Thoracic aorta (tissue), 2 donors: ENCODE measurements around the gene CREB3L1. TPM values are rescaled to one million over a fixed set of nuclear protein-coding genes. Genes with fewer than 3 reads are reported as not detected.

ENCODE experiments used
- ATAC-seq: fragments of 150-250 bp; one replicate; pipeline ENCODE4 v1.8.0; 2017; ENCODE audit warnings: low read depth; ENCODE audit not compliant: insufficient number of reproducible peaks, low FRiP score
- DNase-seq: peaks from one replicate; pipeline ENCODE4 v3.0.0-alpha.2; 2020; ENCODE audit warnings: low spot score
- H3K27ac ChIP-seq, 2 donors: fragments of 200-600 bp; sonication (generic); 1 replicate in 1 of 2; 2 replicates in 1 of 2; pipeline ENCODE4 v1.5.1; 2016; ENCODE audit warnings: mild to moderate bottlenecking in 2 of 2, moderate library complexity in 2 of 2
- H3K27me3 ChIP-seq: fragments of 200-600 bp; sonication (generic); replicated peaks from 2 replicates; pipeline ENCODE4 v1.6.0; 2016; ENCODE audit warnings: mild to moderate bottlenecking; ENCODE audit not compliant: insufficient read depth
- H3K36me3 ChIP-seq: fragments of 200-600 bp; sonication (generic); one replicate; pipeline ENCODE4 v1.5.1; 2016
- H3K4me1 ChIP-seq, 2 donors: fragments of 200-600 bp; sonication (generic); 1 replicate in 1 of 2; 2 replicates in 1 of 2; pipeline versions ENCODE4 v1.5.1 to v1.6.0; 2016; ENCODE audit warnings: low read depth in 2 of 2, mild to moderate bottlenecking in 1 of 2; ENCODE audit not compliant: control insufficient read depth in 1 of 2
- H3K4me3 ChIP-seq: fragments of 200-600 bp; sonication (generic); 2 replicates; pipeline ENCODE4 v1.5.1; 2016; ENCODE audit warnings: mild to moderate bottlenecking
- H3K9me3 ChIP-seq: fragments of 200-600 bp; sonication (generic); 2 replicates; pipeline ENCODE4 v1.5.1; 2016
- total RNA-seq, 2 donors: library from RNA; depleted of rRNA; stranded (reverse); fragments of >200 nt; gene quantifications; one replicate each; pipeline versions ENCODE4 v1.1.0 to v1.2.3, GENCODE V29; 2016
- TF ChIP-seq, protein P1 (sequence below): fragments of 200-600 bp; sonication (generic); IDR thresholded peaks from one replicate; pipeline ENCODE4 v1.5.1; 2019; ENCODE audit warnings: antibody characterized with exemption

The CREB3L1 gene
- total RNA-seq, 2 donors from 2014 or later = 3.0 to 7.6 TPM

DNA sequence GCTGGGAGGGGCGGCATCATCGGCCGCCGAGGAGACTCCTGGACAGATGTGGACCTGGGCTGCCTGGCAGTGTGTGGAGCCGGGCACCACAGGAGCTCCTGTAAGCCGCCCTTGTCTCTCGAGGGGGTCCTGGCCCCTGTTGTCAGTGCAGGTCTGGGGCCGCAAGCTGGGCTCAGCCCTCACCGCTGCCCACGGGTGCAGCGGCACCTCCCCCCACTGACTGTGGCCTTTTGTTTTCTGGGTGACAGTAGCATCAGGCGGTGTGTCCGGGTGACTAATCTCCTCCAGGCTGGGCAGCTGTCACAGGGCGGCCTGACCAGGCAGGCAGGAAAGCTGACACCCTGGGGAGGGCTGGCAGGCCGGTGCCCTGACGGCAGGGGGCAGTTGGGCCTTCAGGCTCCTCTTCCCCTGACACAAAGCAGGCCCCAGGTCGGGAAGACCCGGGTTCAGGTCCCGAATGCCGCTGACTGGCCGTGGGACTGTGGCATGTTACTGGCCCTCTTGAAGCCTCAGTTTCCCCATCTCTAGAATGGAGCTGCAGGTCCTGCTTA, 86.1 kb downstream of the CREB3L1 start:
- ATAC-seq (no peak), DNase-seq (no peak)
- Histone ChIP-seq H3K27me3 (no peaks in the 10 kb centered on the region), H3K36me3 (no peaks in the 10 kb centered on the region), H3K4me3 (no peak overlapping the region), H3K27ac (peak overlapping the region in 1 of 2 donors; percentile 61), H3K9me3 (no peaks in the 10 kb centered on the region), H3K4me1 (peaks cover 18 to 39% of the 10 kb centered on the region in 2 donors)
- TF ChIP-seq, protein P1, sequence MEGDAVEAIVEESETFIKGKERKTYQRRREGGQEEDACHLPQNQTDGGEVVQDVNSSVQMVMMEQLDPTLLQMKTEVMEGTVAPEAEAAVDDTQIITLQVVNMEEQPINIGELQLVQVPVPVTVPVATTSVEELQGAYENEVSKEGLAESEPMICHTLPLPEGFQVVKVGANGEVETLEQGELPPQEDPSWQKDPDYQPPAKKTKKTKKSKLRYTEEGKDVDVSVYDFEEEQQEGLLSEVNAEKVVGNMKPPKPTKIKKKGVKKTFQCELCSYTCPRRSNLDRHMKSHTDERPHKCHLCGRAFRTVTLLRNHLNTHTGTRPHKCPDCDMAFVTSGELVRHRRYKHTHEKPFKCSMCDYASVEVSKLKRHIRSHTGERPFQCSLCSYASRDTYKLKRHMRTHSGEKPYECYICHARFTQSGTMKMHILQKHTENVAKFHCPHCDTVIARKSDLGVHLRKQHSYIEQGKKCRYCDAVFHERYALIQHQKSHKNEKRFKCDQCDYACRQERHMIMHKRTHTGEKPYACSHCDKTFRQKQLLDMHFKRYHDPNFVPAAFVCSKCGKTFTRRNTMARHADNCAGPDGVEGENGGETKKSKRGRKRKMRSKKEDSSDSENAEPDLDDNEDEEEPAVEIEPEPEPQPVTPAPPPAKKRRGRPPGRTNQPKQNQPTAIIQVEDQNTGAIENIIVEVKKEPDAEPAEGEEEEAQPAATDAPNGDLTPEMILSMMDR = no peak

DNA sequence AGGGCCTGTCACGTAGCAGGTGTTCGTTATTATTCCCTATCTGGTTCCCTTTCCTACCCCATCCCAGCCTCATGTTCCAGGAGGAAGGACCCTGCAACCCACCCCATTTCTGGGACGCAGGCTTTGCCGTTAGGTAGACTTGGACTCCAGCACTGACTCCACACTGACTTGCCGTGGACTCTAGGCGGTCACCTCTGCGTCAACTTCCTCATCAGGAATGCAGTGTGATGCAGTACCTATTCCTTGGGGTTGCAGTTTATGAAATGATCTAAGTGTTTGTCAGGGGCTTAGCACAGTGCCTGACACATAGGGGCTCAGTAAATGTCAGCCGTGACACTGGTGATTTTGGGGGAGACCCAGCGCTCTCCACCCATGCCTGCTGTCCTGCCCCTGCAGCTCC, 86.6 kb downstream of the CREB3L1 start:
- TF ChIP-seq, protein P1 = no peak
- H3K9me3 ChIP-seq = no peaks in the 10 kb centered on the region
- no peak overlapping the region for H3K4me3 ChIP-seq
- no peak overlapping the region for H3K27ac ChIP-seq
- no peak for DNase-seq
- H3K36me3 ChIP-seq = no peaks in the 10 kb centered on the region
- peaks cover 18 to 39% of the 10 kb centered on the region in 2 donors for H3K4me1 ChIP-seq
- no peak for ATAC-seq
- H3K27me3 ChIP-seq = no peaks in the 10 kb centered on the region

DNA sequence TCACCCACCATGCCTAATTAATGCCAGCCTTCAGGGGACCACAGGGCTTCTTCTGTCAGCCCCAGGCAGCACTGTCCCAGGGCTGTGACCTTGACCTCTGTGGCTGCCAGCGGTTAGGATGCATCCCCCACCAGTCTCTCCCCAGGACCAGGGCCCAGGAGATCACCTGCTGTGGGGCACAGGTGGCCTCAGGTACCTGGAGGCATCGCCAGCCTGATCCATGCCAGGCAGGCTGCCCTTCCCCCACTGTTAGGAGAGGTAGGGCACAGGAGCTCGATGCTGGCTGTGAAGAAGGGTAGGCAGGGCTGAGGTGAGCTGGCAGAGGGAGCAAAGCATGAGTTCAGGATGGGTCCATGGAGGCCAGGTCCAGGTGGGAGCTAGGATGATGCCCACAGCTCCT, 87.3 kb downstream of the CREB3L1 start:
- DNase-seq = no peak
- ATAC-seq = no peak
- H3K4me1 ChIP-seq = peaks cover 18 to 39% of the 10 kb centered on the region in 2 donors
- H3K36me3 ChIP-seq = no peaks in the 10 kb centered on the region
- H3K27ac ChIP-seq = no peak overlapping the region
- no peaks in the 10 kb centered on the region for H3K9me3 ChIP-seq
- H3K27me3 ChIP-seq = no peaks in the 10 kb centered on the region
- TF ChIP-seq, protein P1 = no peak
- H3K4me3 ChIP-seq = no peak overlapping the region

DNA sequence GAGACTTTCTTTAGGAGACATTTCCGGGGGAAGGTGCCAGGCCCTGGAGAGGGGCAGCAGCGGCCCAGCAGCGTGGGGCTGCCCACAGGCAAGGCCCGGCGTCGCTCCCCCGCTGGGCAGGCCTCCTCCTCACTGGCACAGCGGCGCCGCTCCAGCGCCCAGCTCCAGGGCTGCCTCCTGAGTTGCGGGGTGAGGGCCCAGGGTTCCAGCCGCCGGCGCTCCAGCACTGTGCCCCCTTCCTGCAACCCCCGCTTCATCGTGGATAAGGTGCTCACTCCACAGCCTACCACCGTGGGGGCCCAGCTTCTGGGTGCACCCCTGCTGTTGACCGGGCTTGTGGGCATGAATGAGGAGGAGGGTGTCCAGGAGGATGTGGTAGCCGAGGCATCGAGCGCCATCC, 88.8 kb downstream of the CREB3L1 start:
- Histone ChIP-seq H3K4me1 (peaks cover 13 to 32% of the 10 kb centered on the region in 2 donors), H3K27me3 (no peaks in the 10 kb centered on the region), H3K27ac (no peak overlapping the region), H3K36me3 (peaks cover 4% of the 10 kb centered on the region), H3K9me3 (no peaks in the 10 kb centered on the region), H3K4me3 (no peak overlapping the region)
- TF ChIP-seq, protein P1 = no peak
- DNase-seq = no peak
- ATAC-seq = no peak

DNA sequence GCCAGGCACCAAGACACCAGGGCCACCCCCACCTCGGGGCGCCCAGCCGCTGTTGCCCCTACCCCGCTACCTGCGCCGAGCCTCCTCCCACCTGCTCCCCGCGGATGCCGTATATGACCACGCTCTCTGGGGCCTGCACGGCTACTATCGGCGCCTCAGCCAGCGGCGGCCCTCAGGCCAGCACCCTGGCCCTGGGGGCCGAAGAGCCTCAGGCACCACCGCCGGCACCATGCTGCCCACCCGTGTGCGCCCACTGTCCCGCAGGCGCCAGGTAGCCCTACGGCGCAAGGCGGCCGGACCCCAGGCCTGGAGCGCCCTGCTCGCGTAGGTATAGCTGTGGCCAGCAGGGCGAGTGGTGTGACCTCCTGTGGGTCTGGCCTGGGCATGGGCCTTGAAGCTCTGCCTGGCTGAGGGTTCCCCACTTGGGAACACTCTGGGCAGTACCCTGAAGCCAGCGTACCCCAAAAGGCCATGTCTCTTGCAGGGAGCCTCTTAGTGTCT, 89.2 kb downstream of the CREB3L1 start:
- ATAC-seq (no peak), DNase-seq (no peak)
- no peaks in the 10 kb centered on the region for H3K9me3 ChIP-seq
- peaks cover 10 to 27% of the 10 kb centered on the region in 2 donors for H3K4me1 ChIP-seq
- no peaks in the 10 kb centered on the region for H3K27me3 ChIP-seq
- H3K4me3 ChIP-seq = no peak overlapping the region
- H3K27ac ChIP-seq = no peak overlapping the region
- TF ChIP-seq, protein P1 = no peak
- H3K36me3 ChIP-seq = peaks cover 9% of the 10 kb centered on the region
